Measurements from ENCODE around the gene GRIN2D. TPM values are rescaled to one million over a fixed set of nuclear protein-coding genes. Genes with fewer than 3 reads are reported as not detected.

GRIN2D gene
- total and polyA plus RNA-seq, 12 donors: 0.04 to 1.0 (median 0.21) TPM

- TF ChIP-seq CTCF (IDR thresholded peaks at IDR 0.05): no peak
- no peak overlapping the region for H3K4me3 ChIP-seq
- DNase-seq (no peak), ATAC-seq (peak in 5 of 8 donors; percentile 36 to 60 (median 50))
- WGBS, 2 donors: 67 to 72% methylated on average over 7 of the region's 7 CpGs
- H3K4me1 ChIP-seq: peaks cover 0 to 16% (median 6%) of the 10 kb centered on the region in 9 donors
- no peaks in the 10 kb centered on the region for H3K36me3 ChIP-seq
- H3K9me3 ChIP-seq: no peaks in the 10 kb centered on the region
- intact Hi-C loops (cut with DNase I): no loop called here
- no peak overlapping the region for H3K27ac ChIP-seq
- H3K27me3 ChIP-seq: peaks cover 0 to 27% (median 9%) of the 10 kb centered on the region in 7 donors
Measured at GRCh38 chr19:48417421-48417820, 24.0 kb downstream of the GRIN2D start.

DNA sequence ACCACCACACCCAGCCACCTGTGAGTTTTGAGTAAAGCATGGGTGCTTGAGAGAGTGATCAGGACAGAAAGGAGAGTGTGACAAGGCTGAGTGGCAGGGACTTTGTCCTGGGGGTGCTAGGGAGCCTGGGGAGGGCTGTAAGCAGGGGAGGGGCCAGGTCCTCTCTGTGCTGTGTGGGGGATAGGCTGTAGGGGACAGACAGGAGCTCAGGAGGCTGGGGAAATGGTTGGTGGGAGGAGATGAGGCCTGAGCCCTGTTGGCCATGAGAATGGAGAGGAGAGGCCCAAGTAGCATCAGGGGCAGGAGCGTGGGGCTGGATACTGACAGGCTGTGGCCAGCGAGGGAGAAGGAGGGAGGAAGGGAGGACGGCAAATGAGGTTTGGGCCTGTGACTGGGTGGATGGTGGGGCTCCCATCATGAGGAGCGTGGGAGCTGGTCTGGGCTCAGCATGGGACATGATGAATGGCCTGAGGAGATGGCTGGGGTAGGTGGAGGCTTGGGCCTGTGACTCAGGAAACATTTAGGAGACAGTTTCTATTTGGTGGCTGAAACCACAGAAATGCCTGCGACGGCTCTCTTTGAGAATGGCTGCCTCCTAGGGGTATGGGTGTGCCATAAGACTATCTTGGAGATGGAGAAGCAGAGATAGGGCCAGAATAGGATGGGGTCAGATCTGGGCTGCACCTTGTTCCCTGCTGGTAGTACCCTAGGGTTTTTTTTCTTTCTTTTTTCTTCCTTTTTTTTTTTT lies 25.0 kb downstream of the GRIN2D start:
- no peaks in the 10 kb centered on the region for H3K9me3 ChIP-seq
- no peak for DNase-seq
- TF ChIP-seq CTCF (IDR thresholded peaks at IDR 0.05): no peak
- WGBS, 2 donors: 81 to 87% methylated on average over 6 of the region's 6 CpGs
- intact Hi-C loops (cut with DNase I): no loop called here
- peaks cover 0 to 24% (median 9%) of the 10 kb centered on the region in 7 donors for H3K27me3 ChIP-seq
- no peaks in the 10 kb centered on the region for H3K36me3 ChIP-seq
- ATAC-seq: no peak
- no peak overlapping the region for H3K27ac ChIP-seq
- H3K4me1 ChIP-seq: peaks cover 0 to 16% (median 6%) of the 10 kb centered on the region in 9 donors
- H3K4me3 ChIP-seq: no peak overlapping the region

GRCh38 chr19:48419158-48419920 lies 25.9 kb downstream of the GRIN2D start:
- intact Hi-C loops (cut with DNase I): no loop called here
- Histone ChIP-seq H3K4me3 (no peak overlapping the region), H3K4me1 (peaks cover 0 to 16% (median 4%) of the 10 kb centered on the region in 9 donors), H3K27ac (no peak overlapping the region), H3K27me3 (peaks cover 0 to 20% (median 9%) of the 10 kb centered on the region in 7 donors), H3K36me3 (no peaks in the 10 kb centered on the region), H3K9me3 (no peaks in the 10 kb centered on the region)
- peak in 5 of 8 donors; percentile 40 to 67 (median 54) for ATAC-seq
- no peak for DNase-seq
- WGBS, 2 donors: 67 to 69% methylated on average over 31 of the region's 31 CpGs
- no peak for TF ChIP-seq CTCF (IDR thresholded peaks at IDR 0.05)

GRCh38 chr19:48421548-48421947 lies 28.1 kb downstream of the GRIN2D start:
- H3K4me3 ChIP-seq: no peak overlapping the region
- H3K4me1 ChIP-seq: peaks cover 0 to 15% (median 0%) of the 10 kb centered on the region in 9 donors
- H3K27me3 ChIP-seq: peaks cover 0 to 5% (median 0%) of the 10 kb centered on the region in 7 donors
- no peaks in the 10 kb centered on the region for H3K36me3 ChIP-seq
- TF ChIP-seq CTCF (IDR thresholded peaks at IDR 0.05): no peak
- WGBS, 2 donors: 74 to 77% methylated on average over 16 of the region's 16 CpGs
- ATAC-seq: no peak
- intact Hi-C loops (cut with DNase I): no loop called here
- no peak overlapping the region for H3K27ac ChIP-seq
- no peak for DNase-seq
- H3K9me3 ChIP-seq: no peaks in the 10 kb centered on the region
